HG03280 (cell line): ENCODE results near the gene FAM83F.
"Not testable (repeated sequence)": the region's sequence is repeated elsewhere in the genome, so short reads cannot be mapped to it uniquely, and the experiment has no call there.

Experiments
- ATAC-seq: cut with Tn5 transposase; IDR thresholded peaks from one replicate; pipeline ENCODE4 v1.9.1; 2021; ENCODE audit warnings: mild to moderate bottlenecking, moderate library complexity; ENCODE audit not compliant: unreplicated experiment

FAM83F gene

DNA sequence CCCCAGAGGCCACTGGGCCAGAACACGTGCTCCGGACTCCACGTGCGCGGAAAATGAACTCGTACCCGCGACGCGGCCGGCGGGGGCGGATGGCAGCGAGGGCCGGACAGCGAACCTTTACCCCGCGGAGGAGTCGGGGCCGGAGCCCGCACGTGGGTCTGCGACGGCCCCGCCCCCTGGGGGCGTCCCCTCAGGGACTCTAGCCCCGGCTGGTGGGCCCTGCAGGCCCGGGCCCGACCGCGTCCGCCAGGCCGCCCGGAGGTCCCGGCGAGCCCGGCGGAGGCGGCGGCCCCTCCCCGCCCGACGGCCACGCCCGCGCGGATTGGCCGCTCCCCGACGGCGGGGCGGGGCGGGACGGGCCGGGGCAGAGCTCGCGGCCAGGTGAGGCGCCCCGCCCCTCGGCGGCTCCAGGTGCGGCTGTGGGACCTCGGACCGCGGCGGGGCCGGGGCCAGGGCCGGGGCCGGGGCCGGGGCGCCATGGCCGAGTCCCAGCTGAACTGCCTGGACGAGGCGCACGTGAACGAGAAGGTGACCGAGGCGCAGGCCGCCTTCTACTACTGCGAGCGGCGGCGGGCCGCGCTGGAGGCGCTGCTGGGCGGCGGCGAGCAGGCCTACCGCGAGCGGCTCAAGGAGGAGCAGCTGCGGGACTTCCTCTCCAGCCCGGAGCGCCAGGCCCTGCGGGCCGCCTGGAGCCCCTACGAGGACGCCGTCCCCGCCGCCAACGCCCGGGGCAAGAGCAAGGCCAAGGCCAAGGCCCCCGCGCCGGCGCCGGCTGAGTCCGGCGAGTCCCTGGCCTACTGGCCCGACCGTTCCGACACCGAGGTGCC is at the start of gene FAM83F:
Gene FAM83F, plus strand, starts transcription at position 389 of the 827 bp plus-strand sequence. Its CDS starts 89 bp downstream, at position 478.
- ATAC-seq: no peak

- no peak for ATAC-seq
Measured at GRCh38 chr22:39946126-39946502, 48.6 kb upstream of the FAM83F start.

DNA sequence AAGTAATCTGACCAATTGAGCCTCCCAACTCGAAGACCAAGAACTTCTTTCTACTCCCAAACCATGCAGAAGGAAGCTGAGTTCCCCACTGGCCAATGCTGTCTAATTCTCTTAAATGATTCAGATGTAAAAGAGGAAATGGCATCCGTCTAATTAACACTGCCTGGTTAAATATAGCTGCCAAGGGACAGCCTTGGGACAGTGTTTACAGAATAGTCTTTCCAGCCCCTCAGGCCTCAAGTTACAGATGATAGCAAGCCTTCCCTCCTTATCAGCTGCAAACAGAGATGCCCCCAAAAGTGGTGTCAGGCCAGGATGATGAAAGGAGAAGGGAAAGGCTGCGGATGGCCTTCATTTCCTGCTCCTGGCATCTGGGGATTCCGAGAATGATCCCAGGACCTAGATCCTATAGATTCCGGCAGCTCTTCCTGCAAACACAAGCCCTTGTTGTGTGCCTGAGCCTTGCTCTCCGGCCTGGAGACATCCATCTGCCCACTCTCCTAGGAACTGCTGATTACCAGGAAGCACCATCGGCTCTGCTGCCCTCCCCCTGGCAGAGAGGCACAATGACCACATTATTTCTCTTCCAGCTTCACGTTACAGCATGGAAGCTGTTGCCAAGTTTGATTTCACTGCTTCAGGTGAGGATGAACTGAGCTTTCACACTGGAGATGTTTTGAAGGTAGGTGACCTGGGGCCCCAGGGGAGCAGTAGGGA is 48.1 kb upstream of the FAM83F start:
- ATAC-seq: no peak

DNA sequence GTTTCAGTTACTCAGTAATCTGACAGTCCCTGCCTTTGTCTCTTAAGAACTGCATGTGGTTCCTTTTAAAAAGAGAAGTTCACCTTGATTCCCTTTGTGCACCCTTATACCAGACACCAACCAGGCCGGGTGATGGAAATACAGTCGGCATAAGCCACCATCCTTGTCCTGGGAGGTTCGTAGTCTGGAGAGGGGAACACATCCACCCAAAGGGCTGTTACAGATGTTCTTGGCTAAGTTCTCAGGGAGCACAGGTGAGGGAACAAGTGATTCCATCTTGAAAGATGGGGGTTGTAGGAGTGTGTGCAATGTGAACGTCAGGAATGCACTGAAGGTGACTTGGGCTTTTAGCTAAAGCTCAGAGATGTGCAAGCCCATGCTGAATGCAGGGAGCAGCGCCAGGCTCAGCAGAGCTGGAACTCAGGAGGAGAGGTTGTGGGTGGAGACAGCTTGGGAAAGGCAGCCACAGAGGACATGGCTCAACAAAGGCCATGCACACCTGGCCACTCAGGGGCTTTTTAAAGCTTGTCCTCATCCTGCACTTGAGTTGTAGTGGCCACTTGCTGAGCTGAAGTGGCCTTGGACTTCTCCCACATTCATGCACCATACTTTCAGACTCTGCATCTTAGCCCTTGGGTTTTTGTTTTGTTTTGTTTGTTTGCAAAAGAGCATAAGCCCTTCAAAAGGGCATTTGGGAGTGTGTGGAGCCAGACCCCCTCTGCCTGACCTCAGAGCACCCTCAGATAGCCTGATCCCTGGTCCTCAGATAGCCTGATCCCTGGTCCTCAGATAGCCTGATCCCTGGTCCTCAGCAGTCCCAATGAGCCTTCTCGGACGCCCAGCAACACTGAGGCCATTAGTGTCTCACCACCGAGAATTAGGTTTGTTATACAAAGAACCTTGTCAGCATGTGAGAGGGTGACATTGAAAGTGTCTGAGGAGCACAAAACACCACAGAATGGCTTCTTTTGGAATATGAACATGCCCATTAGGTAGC is 47.2 kb upstream of the FAM83F start:
- no peak for ATAC-seq

- ATAC-seq: no peak
Measured at GRCh38 chr22:39949964-39950737, 44.6 kb upstream of the FAM83F start.

- ATAC-seq: not testable (repeated sequence)
Measured at GRCh38 chr22:39951603-39952293, 43.0 kb upstream of the FAM83F start.

DNA sequence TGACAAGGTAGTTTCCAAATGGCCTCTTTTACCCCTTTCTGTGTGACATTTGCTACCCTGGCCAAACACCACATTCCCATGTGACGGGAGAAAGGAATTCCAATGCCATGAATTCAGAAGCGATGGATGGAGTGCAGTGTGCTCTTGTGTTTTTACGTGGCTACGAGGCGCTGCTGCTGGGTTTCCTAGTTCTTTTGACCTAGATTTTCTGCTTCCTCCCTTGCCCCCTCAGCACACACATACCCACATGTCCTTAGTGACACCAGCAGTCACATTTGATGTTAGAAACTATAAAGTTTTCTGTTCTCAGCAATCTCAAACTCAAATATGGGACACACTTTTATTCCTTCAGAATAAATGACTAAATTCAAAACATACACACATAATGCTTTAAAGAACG is 42.4 kb upstream of the FAM83F start:
- no peak for ATAC-seq

DNA sequence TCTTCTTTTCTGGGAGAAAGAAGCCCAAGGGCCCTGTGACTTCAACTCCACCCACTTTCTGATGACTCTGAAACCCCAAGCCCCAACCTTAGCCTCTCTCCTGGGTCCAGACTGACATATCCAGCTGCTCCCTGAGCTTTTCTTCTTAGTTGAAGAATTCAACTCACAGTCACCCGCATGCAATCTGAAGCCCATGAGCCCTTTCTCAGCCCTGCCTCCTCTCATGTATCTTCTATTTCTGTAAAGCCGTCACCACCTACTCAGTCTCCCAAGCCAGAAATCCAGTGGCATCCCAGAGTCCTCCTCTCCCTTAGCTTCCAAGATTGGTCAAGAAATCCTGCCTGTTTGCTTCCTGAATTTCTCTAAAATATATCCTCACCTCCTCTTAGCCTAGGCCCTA is 41.7 kb upstream of the FAM83F start:
- ATAC-seq: no peak

- no peak for ATAC-seq
Measured at GRCh38 chr22:39954584-39955055, 40.1 kb upstream of the FAM83F start.

- no peak for ATAC-seq
Measured at GRCh38 chr22:39955675-39956074, 39.1 kb upstream of the FAM83F start.

- ATAC-seq: no peak
Measured at GRCh38 chr22:39956932-39957664, 37.7 kb upstream of the FAM83F start.

DNA sequence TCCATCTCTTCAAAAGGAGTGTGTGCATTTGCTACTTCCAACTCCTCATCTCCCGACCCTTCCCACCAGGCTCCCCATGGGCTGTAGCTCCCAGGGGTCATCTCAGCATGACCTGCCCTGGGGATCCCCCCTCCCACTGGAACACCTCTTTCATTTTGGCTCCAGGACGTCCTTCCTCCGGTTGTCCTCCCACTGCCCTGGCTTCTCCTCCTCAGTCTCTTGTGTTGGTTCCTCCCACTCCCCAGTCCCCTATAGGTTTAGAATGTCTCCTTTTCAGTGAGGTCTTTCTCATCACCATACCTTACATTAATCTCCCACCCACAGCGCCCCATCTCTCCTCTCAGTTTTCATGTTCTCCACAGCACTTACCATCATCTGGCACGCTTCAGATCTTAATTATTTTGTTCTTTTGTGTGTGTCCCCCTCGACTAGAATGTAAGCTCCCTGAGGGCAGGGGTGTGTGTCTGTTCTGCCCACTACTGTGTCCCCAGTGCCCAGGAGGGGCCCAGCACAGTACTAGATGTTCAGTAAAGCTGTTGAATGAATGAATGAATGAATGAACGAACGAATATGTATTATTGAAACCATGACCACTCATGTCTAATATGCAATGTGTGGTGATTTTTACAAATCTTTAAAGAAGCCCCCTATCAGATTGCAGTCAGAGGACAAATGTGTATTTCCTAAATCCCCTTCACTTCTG is 36.6 kb upstream of the FAM83F start:
- no peak for ATAC-seq

DNA sequence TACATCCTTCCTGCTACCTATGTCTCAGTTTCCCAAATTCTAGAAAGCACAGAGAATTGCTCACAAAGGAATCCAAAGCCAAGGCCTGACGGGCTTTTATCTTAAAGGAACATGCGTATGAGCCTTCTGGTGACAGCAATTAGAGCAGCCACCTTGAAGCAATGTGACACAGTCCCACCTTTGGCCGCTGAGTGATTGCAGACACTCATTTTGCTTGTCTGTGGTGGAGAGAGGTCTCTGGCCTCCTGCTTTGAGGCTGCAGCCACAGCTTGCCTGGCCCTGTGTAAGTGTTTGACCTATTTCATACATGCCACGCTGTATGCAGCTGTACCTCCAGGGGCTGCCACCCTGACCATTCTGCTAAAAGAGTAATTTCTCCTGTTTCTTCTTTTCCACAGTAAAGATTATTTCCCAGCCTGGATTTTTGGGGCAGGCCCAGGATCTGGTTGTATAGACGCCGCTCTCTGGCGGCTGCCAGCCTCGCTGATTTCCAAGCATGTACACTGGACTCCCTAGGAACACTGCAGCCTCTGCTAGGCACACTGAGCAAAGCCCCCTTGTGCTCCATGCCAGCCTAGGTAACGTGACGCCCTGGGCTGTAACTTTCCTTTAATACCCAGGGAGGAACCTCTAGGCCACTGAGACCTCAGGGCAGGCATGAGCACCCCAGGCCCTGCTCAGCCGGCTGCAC is 35.7 kb upstream of the FAM83F start:
- ATAC-seq: no peak

DNA sequence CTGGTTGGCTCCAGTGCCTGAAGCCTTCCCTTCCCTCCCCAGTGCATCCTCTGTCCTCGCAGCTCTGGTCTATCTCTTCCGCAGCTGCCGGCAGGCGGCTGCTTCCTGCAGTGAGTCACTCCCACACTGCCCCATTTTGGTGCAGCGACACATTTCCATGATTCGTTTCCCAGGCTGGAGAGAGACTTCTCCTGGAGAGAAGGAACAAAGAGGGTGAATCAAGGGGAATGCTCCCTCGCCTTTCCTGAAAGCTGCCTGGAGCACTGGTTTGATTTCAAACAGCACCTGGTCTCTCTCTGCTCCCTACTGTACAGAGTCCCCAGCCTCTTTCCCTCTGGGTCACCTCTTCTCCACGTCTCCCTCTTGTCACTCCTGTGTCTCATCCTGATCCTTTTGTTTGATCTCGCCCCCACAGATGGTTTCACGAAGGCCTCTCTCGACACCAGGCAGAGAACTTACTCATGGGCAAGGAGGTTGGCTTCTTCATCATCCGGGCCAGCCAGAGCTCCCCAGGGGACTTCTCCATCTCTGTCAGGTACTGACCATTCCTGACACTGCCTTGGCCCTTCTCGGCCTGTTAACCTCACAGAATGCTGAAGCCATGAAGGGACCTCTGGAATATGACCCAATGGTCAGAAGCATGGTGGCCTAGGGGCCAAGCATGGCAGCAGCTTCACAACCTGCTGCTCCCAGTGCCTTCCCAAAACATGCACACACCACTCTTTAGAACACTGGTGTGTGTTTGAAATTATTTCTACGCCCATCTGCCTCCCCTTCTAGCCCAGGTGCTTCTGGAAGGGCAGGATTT is 34.9 kb upstream of the FAM83F start, which contains the start of gene TMA7B:
Gene TMA7B, plus strand, starts transcription at position 758 of the 808 bp plus-strand sequence. CDS start 3,978 bp downstream, outside the sequence.
- ATAC-seq: no peak

DNA sequence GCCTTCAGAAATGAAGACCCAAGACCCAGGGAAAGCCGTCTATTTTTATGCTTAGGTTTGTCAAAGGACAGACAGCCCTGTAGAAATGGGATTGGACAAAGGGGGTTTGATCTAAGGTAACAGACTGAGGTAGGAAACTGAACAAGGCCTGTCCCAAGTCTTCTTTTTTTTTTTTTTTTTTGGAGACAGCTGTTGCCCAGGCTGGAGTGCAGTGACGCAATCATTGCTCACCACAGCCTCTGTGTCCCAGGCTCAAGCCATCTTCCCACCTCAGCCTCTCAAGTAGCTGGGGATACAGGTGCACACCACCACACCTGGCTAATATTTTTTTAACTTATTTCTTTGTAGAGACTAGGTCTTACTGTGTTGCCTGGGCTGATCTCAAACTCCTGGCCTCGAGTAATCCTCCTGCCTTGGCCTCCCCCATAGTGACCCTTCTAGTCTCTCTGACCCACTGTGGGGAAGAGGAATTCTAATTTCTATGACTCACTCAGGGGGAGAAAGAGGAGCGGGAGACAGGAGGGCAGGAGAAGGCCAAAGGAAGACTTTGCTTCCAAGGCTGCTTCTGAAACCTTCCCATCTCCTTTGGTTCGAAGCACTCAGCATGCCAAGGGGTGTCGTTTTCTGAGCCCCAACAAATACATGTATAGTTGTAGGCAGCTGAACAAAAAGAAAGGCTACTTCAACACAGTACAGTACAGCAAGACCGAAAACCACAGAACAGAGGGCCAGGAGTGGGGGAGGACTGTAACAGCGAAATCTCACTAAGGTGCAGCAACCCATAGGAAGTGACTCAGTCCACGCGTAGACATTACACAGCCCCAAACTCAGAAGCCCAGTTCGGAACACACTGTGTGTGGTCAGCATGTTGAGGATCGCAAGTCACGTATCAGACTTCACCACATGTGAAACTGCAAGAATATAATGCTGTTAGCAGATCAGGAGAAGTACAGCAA is 33.7 kb upstream of the FAM83F start:
- peak; percentile 86 for ATAC-seq

DNA sequence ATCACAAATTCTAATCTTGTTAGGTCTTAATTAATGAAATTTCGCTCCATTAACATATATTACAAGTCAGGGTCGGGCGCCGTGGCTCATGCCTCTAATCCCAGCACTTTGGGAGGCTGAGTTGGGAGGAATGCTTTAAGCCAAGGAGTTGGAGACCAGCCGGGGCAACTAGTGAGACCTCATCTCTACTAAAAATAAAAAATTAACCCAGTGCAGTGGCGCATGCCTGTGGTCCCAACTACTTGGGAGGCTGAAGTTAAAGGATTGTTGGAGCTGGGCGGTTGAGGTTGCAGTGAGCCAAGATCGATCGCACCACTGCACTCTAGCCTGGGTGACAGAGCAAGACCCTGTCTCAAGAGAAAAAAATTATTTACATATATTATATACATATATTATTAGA is 32.7 kb upstream of the FAM83F start:
- ATAC-seq: no peak
